Coronary artery (tissue), 2 donors: ENCODE measurements around the gene CHST11.

Experiments used
- DNase-seq: peaks from one replicate; pipeline ENCODE4 v3.0.0-alpha.2; 2017; ENCODE audit warnings: low spot score
- H3K27ac ChIP-seq, 2 donors: fragments of 200-600 bp; sonication (generic); one replicate each; pipeline ENCODE4 v1.5.1; 2016 to 2019
- H3K4me3 ChIP-seq: fragments of 200-600 bp; sonication (generic); 2 replicates; pipeline ENCODE4 v1.5.1; 2016; ENCODE audit warnings: mild to moderate bottlenecking, moderate library complexity
- CTCF ChIP-seq: fragments of 200-600 bp; sonication (generic); IDR thresholded peaks from one replicate; pipeline ENCODE4 v1.5.1; 2019; ENCODE audit warnings: antibody characterized with exemption

The CHST11 gene

GRCh38 chr12:104687823-104688573, 231.2 kb downstream of the CHST11 start:
- no peak for DNase-seq
- no peak overlapping the region for H3K4me3 ChIP-seq
- no peak for TF ChIP-seq CTCF
- H3K27ac ChIP-seq: no peak overlapping the region

GRCh38 chr12:104689635-104690034, 232.9 kb downstream of the CHST11 start:
- no peak for DNase-seq
- TF ChIP-seq CTCF: no peak

GRCh38 chr12:104691721-104692556, 235.2 kb downstream of the CHST11 start:
- H3K4me3 ChIP-seq: no peak overlapping the region
- no peak for TF ChIP-seq CTCF
- DNase-seq: no peak
- no peak overlapping the region for H3K27ac ChIP-seq

More at GRCh38 chr12:104689635-104690034, 232.9 kb downstream of the CHST11 start:
- H3K27ac ChIP-seq: no peak overlapping the region
- H3K4me3 ChIP-seq: no peak overlapping the region

GRCh38 chr12:104692557-104693218, 235.9 kb downstream of the CHST11 start:
- Histone ChIP-seq H3K4me3 (no peak overlapping the region), H3K27ac (no peak overlapping the region)
- no peak for TF ChIP-seq CTCF
- no peak for DNase-seq

GRCh38 chr12:104693493-104693892, 236.7 kb downstream of the CHST11 start:
- no peak for DNase-seq
- no peak overlapping the region for H3K27ac ChIP-seq
- no peak overlapping the region for H3K4me3 ChIP-seq
- no peak for TF ChIP-seq CTCF

- no peak overlapping the region for H3K27ac ChIP-seq
- DNase-seq: no peak
These were observed 237.4 kb downstream of the CHST11 start for GRCh38 chr12:104694161-104694560.

More at GRCh38 chr12:104694161-104694560, 237.4 kb downstream of the CHST11 start:
- TF ChIP-seq CTCF: no peak
- no peak overlapping the region for H3K4me3 ChIP-seq
